ENCODE data around the gene ATF2.

Gene ATF2

GRCh38 chr2:175064797-175065196 is 103.2 kb downstream of the ATF2 start:
- Histone ChIP-seq H3K4me3 (ENCODE audit: low read length) (no peak overlapping the region), H3K9ac (ENCODE audit: low read length) (no peak overlapping the region), H3K27ac (ENCODE audit: low read length) (no peak overlapping the region), H3K9me3 (ENCODE audit: insufficient read depth, low read length) (no peaks in the 10 kb centered on the region), H3K79me2 (ENCODE audit: low read length) (no peaks in the 10 kb centered on the region), H3K27me3 (ENCODE audit: low read depth, low read length) (no peaks in the 10 kb centered on the region), H3K4me1 (ENCODE audit: low read length) (no peaks in the 10 kb centered on the region), H3K36me3 (replicated peaks; ENCODE audit: low read depth, low read length) (peaks cover 9% of the 10 kb centered on the region), H2AFZ (ENCODE audit: low read depth, low read length) (no peak overlapping the region), H3K4me2 (ENCODE audit: low read length) (no peak overlapping the region), H4K20me1 (ENCODE audit: insufficient read depth, low read length) (no peaks in the 10 kb centered on the region)
- TF ChIP-seq EZH2phosphoT487 (IDR thresholded peaks at IDR 0.05; ENCODE audit: low read depth): no peak
- TF ChIP-seq CTCF (IDR thresholded peaks at IDR 0.05; ENCODE audit: low read depth, low read length): no peak

- H3K79me2 ChIP-seq (ENCODE audit: low read length): no peaks in the 10 kb centered on the region
- H3K4me3 ChIP-seq (ENCODE audit: low read length): no peak overlapping the region
- H3K4me2 ChIP-seq (ENCODE audit: low read length): no peak overlapping the region
- TF ChIP-seq CTCF (IDR thresholded peaks at IDR 0.05; ENCODE audit: low read depth, low read length): no peak
- TF ChIP-seq EZH2phosphoT487 (IDR thresholded peaks at IDR 0.05; ENCODE audit: low read depth): no peak
- peaks cover 9% of the 10 kb centered on the region for H3K36me3 ChIP-seq (replicated peaks; ENCODE audit: low read depth, low read length)
- H2AFZ ChIP-seq (ENCODE audit: low read depth, low read length): no peak overlapping the region
- H3K27ac ChIP-seq (ENCODE audit: low read length): no peak overlapping the region
- no peaks in the 10 kb centered on the region for H3K27me3 ChIP-seq (ENCODE audit: low read depth, low read length)
- no peaks in the 10 kb centered on the region for H3K4me1 ChIP-seq (ENCODE audit: low read length)
- no peaks in the 10 kb centered on the region for H3K9me3 ChIP-seq (ENCODE audit: insufficient read depth, low read length)
- H4K20me1 ChIP-seq (ENCODE audit: insufficient read depth, low read length): no peaks in the 10 kb centered on the region
- no peak overlapping the region for H3K9ac ChIP-seq (ENCODE audit: low read length)
These were observed 104.3 kb downstream of the ATF2 start for GRCh38 chr2:175063741-175064140.

- H3K9me3 ChIP-seq (ENCODE audit: insufficient read depth, low read length): no peaks in the 10 kb centered on the region
- H3K4me2 ChIP-seq (ENCODE audit: low read length): no peak overlapping the region
- H3K79me2 ChIP-seq (ENCODE audit: low read length): no peaks in the 10 kb centered on the region
- H4K20me1 ChIP-seq (ENCODE audit: insufficient read depth, low read length): no peaks in the 10 kb centered on the region
- H3K27ac ChIP-seq (ENCODE audit: low read length): no peak overlapping the region
- H3K36me3 ChIP-seq (replicated peaks; ENCODE audit: low read depth, low read length): peaks cover 9% of the 10 kb centered on the region
- H2AFZ ChIP-seq (ENCODE audit: low read depth, low read length): no peak overlapping the region
- no peak overlapping the region for H3K9ac ChIP-seq (ENCODE audit: low read length)
- H3K4me1 ChIP-seq (ENCODE audit: low read length): no peaks in the 10 kb centered on the region
- TF ChIP-seq EZH2phosphoT487 (IDR thresholded peaks at IDR 0.05; ENCODE audit: low read depth) (no peak), CTCF (IDR thresholded peaks at IDR 0.05; ENCODE audit: low read depth, low read length) (no peak)
- H3K4me3 ChIP-seq (ENCODE audit: low read length): no peak overlapping the region
- H3K27me3 ChIP-seq (ENCODE audit: low read depth, low read length): no peaks in the 10 kb centered on the region
These were observed 105.0 kb downstream of the ATF2 start for GRCh38 chr2:175062787-175063585.

- H3K36me3 ChIP-seq (replicated peaks; ENCODE audit: low read depth, low read length): no peaks in the 10 kb centered on the region
- TF ChIP-seq CTCF (IDR thresholded peaks at IDR 0.05; ENCODE audit: low read depth, low read length) (no peak), EZH2phosphoT487 (IDR thresholded peaks at IDR 0.05; ENCODE audit: low read depth) (no peak)
- no peak overlapping the region for H3K4me2 ChIP-seq (ENCODE audit: low read length)
- H3K4me1 ChIP-seq (ENCODE audit: low read length): no peaks in the 10 kb centered on the region
- H4K20me1 ChIP-seq (ENCODE audit: insufficient read depth, low read length): no peaks in the 10 kb centered on the region
- H3K27me3 ChIP-seq (ENCODE audit: low read depth, low read length): no peaks in the 10 kb centered on the region
- H3K79me2 ChIP-seq (ENCODE audit: low read length): no peaks in the 10 kb centered on the region
- H3K9me3 ChIP-seq (ENCODE audit: insufficient read depth, low read length): no peaks in the 10 kb centered on the region
- H3K9ac ChIP-seq (ENCODE audit: low read length): no peak overlapping the region
- H3K4me3 ChIP-seq (ENCODE audit: low read length): no peak overlapping the region
- no peak overlapping the region for H2AFZ ChIP-seq (ENCODE audit: low read depth, low read length)
- H3K27ac ChIP-seq (ENCODE audit: low read length): no peak overlapping the region
These were observed 110.8 kb downstream of the ATF2 start for GRCh38 chr2:175057078-175057685.

Data from OCI-LY3 (cell line).